ENCODE results near the gene SPATS2L.

GRCh38 chr2:200362202-200362917, 55.9 kb downstream of the SPATS2L start:
- TF ChIP-seq TCF12 (IDR thresholded peaks at IDR 0.05), result no peak
- TF ChIP-seq EP300 (IDR thresholded peaks at IDR 0.05; ENCODE audit: borderline replicate concordance in 1 of 2, low read depth in 1 of 2, low read length in 1 of 2), result no peak
- no peak for TF ChIP-seq TEAD4 (IDR thresholded peaks at IDR 0.05; ENCODE audit: borderline replicate concordance, insufficient read depth)
- TF ChIP-seq RAD21 (IDR thresholded peaks at IDR 0.05; ENCODE audit: low read length), result no peak
- no peak for TF ChIP-seq POLR2AphosphoS5 (IDR thresholded peaks at IDR 0.05; ENCODE audit: low read depth, low read length)
- no peak for TF ChIP-seq CTCF (IDR thresholded peaks at IDR 0.05)
- no peak for TF ChIP-seq MAX (IDR thresholded peaks at IDR 0.05; ENCODE audit: low read depth)
- TF ChIP-seq USF1 (IDR thresholded peaks at IDR 0.05; ENCODE audit: borderline replicate concordance, low read depth), result no peak
